Lower leg skin (tissue), 3 donors: ENCODE data around the gene BDH1.

Experiments used
- CTCF ChIP-seq, 3 donors: fragments of 450-650 bp; IDR thresholded peaks; one replicate each; pipeline ENCODE4 v1.5.1; 2016; ENCODE audit warnings: antibody characterized with exemption in 3 of 3, mild to moderate bottlenecking in 3 of 3, moderate library complexity in 2 of 3
- POLR2A ChIP-seq, 2 donors: fragments of 450-650 bp; IDR thresholded peaks; one replicate each; pipeline ENCODE4 v1.6.1; 2016 to 2017; ENCODE audit warnings: antibody characterized with exemption in 2 of 2, mild to moderate bottlenecking in 1 of 2, moderate library complexity in 1 of 2

- no peak for TF ChIP-seq POLR2A (IDR thresholded peaks at IDR 0.05)
- no peak for TF ChIP-seq CTCF (IDR thresholded peaks at IDR 0.05)
These were observed 32.8 kb downstream of the BDH1 start for GRCh38 chr3:197522881-197523441.
